Glutamatergic neuron (in vitro differentiated cells): ENCODE results near the gene PIP5K1C. TPM values are rescaled to one million over a fixed set of nuclear protein-coding genes. Genes with fewer than 3 reads are reported as not detected.

Experiments
- DNase-seq: peaks from one replicate; pipeline ENCODE4 v3.0.0; 2022
- H3K27ac Mint-ChIP-seq: one replicate; pipeline ENCODE4 v1.8.0; 2020; ENCODE audit warnings: mild to moderate bottlenecking, mixed read lengths, inconsistent platforms; ENCODE audit not compliant: unreplicated experiment
- H3K27me3 Mint-ChIP-seq: one replicate; pipeline ENCODE4 v1.8.0; 2020; ENCODE audit warnings: mild to moderate bottlenecking, moderate library complexity, mixed read lengths, inconsistent platforms; ENCODE audit not compliant: unreplicated experiment
- H3K36me3 Mint-ChIP-seq: one replicate; pipeline ENCODE4 v1.8.0; 2020; ENCODE audit warnings: mild to moderate bottlenecking, mixed read lengths, inconsistent platforms; ENCODE audit not compliant: unreplicated experiment
- H3K4me1 Mint-ChIP-seq: one replicate; pipeline ENCODE4 v1.8.0; 2020; ENCODE audit warnings: mild to moderate bottlenecking, low read depth, mixed read lengths, inconsistent platforms; ENCODE audit not compliant: unreplicated experiment
- H3K4me3 Mint-ChIP-seq: one replicate; pipeline ENCODE4 v1.8.0; 2020; ENCODE audit warnings: mild to moderate bottlenecking, mixed read lengths, inconsistent platforms; ENCODE audit not compliant: unreplicated experiment
- H3K9me3 Mint-ChIP-seq: one replicate; pipeline ENCODE4 v1.8.0; 2020; ENCODE audit warnings: mild to moderate bottlenecking, moderate library complexity, mixed read lengths, inconsistent platforms; ENCODE audit not compliant: unreplicated experiment
- CTCF ChIP-seq: fragments of 200-600 bp; sonication (generic); IDR thresholded peaks from one replicate; pipeline ENCODE4 v1.5.0; 2021; ENCODE audit not compliant: partially characterized antibody, unreplicated experiment
- total RNA-seq: library from RNA; stranded (reverse); fragmentation: NEBNext Ultra II Directional; extraction: Animal tissue kit (Norgen Biotek cat#: 25700); gene quantifications from one replicate; pipeline ENCODE4 v1.2.1, GENCODE V29; 2021; ENCODE audit not compliant: unreplicated experiment

PIP5K1C gene
- total RNA-seq, 1 donor from 2014 or later: 169 TPM

GRCh38 chr19:3671680-3672574 is 28.3 kb downstream of the PIP5K1C start:
- Mint-ChIP-seq H3K27me3 (peaks cover 13% of the 10 kb centered on the region), H3K4me1 (peaks cover 22% of the 10 kb centered on the region), H3K27ac (peak overlapping the region; percentile 17), H3K9me3 (peaks cover 6% of the 10 kb centered on the region), H3K36me3 (no peaks in the 10 kb centered on the region), H3K4me3 (no peak overlapping the region)
- DNase-seq: no peak
- TF ChIP-seq CTCF: no peak

- Mint-ChIP-seq H3K27ac (peak overlapping the region; percentile 77), H3K4me3 (no peak overlapping the region), H3K36me3 (no peaks in the 10 kb centered on the region), H3K27me3 (peaks cover 17% of the 10 kb centered on the region), H3K4me1 (peaks cover 24% of the 10 kb centered on the region), H3K9me3 (peaks cover 11% of the 10 kb centered on the region)
- no peak for DNase-seq
- no peak for TF ChIP-seq CTCF
These were observed 29.2 kb downstream of the PIP5K1C start for GRCh38 chr19:3670796-3671679.

GRCh38 chr19:3669947-3670795 is 30.1 kb downstream of the PIP5K1C start:
- H3K27ac Mint-ChIP-seq: peak overlapping the region; percentile 38
- TF ChIP-seq CTCF: no peak
- H3K27me3 Mint-ChIP-seq: peaks cover 17% of the 10 kb centered on the region
- H3K4me3 Mint-ChIP-seq: no peak overlapping the region
- H3K4me1 Mint-ChIP-seq: peaks cover 24% of the 10 kb centered on the region
- H3K36me3 Mint-ChIP-seq: no peaks in the 10 kb centered on the region
- DNase-seq: no peak
- H3K9me3 Mint-ChIP-seq: peaks cover 12% of the 10 kb centered on the region

- no peak for TF ChIP-seq CTCF
- Mint-ChIP-seq H3K4me3 (no peak overlapping the region), H3K27ac (peak overlapping the region; percentile 89), H3K4me1 (peaks cover 22% of the 10 kb centered on the region), H3K27me3 (peaks cover 15% of the 10 kb centered on the region), H3K36me3 (no peaks in the 10 kb centered on the region), H3K9me3 (peaks cover 12% of the 10 kb centered on the region)
- DNase-seq: no peak
These were observed 31.0 kb downstream of the PIP5K1C start for GRCh38 chr19:3669082-3669946.
